Fibroblast of the aortic adventitia (primary cell): ENCODE measurements around the gene OR5M10. TPM values are rescaled to one million over a fixed set of nuclear protein-coding genes. Genes with fewer than 3 reads are reported as not detected.
"Not testable (repeated sequence)": the region's sequence is repeated elsewhere in the genome, so short reads cannot be mapped to it uniquely, and the experiment has no call there.

Source experiments
- DNase-seq: peaks from one replicate; pipeline ENCODE4 v3.0.0-alpha.2; 2010; ENCODE audit warnings: low read depth
- H3K4me3 ChIP-seq: 2 replicates; pipeline ENCODE4 v1.5.1; 2011; ENCODE audit warnings: low read depth, mild to moderate bottlenecking, control low read depth, low read length, moderate library complexity
- total RNA-seq: library from RNA; depleted of rRNA; stranded (reverse); fragments of >200 nt; gene quantifications from 2 replicates; pipeline ENCODE4 v1.2.3, GENCODE V29; 2012; ENCODE audit warnings: low replicate concordance
- TF ChIP-seq, protein P1 (sequence below): IDR thresholded peaks from 2 replicates; pipeline ENCODE4 v1.5.1; 2011; ENCODE audit warnings: mild to moderate bottlenecking, low read length, control low read depth, inconsistent platforms; ENCODE audit not compliant: insufficient read depth

OR5M10 gene
- not detected in 2 replicates for total RNA-seq

DNA sequence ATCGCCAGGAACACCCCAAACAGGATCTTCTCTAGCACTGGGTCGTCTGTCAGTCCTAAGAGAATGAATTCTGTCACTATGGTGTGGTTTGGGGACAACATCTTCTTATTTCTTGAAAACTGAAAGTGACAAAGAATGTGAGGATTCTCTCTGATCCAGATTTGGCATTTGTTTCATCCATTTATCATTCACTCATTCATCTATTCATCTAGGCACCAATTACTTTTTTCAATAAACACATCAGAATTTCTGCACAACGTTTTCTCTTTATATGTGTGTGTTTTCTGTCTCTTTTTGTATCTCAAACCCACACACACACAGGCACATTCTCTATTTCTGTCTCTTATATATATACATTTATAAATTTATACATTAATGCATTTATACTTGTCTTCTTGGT lies at the start of gene OR5M10:
OR5M10 (minus strand) TSS at position 101 of the 400 bp plus-strand sequence; CDS start at position 101, 0 bp downstream.
- TF ChIP-seq, protein P1, sequence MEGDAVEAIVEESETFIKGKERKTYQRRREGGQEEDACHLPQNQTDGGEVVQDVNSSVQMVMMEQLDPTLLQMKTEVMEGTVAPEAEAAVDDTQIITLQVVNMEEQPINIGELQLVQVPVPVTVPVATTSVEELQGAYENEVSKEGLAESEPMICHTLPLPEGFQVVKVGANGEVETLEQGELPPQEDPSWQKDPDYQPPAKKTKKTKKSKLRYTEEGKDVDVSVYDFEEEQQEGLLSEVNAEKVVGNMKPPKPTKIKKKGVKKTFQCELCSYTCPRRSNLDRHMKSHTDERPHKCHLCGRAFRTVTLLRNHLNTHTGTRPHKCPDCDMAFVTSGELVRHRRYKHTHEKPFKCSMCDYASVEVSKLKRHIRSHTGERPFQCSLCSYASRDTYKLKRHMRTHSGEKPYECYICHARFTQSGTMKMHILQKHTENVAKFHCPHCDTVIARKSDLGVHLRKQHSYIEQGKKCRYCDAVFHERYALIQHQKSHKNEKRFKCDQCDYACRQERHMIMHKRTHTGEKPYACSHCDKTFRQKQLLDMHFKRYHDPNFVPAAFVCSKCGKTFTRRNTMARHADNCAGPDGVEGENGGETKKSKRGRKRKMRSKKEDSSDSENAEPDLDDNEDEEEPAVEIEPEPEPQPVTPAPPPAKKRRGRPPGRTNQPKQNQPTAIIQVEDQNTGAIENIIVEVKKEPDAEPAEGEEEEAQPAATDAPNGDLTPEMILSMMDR, result no peak
- no peak for DNase-seq
- no peak within 1 kb of the TSS for H3K4me3 ChIP-seq

DNA sequence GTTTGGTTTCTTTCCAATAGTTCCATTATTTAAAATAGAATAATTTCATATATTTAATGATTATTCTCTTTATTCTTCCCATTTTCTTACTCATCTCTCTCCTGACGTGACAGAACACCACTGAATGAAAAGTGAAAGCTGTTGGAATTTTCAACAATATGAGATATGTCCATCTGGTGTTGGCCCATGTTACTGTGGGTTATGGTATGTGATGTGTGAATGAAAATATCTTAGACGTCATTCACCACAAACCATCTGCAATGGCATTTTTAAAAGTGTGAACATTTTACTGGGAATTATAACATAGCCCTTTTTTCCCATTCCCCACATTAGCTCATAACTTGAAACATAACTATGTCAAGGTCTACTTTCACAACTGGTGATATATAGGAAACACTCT lies 48.4 kb upstream of the OR5M10 start:
- TF ChIP-seq, protein P1, result no peak
- DNase-seq, result no peak
- H3K4me3 ChIP-seq, result no peak overlapping the region

GRCh38 chr11:56624661-56625110 lies 47.2 kb upstream of the OR5M10 start:
- TF ChIP-seq, protein P1, result peak; percentile 17
- peak; percentile 42 for DNase-seq
- no peak overlapping the region for H3K4me3 ChIP-seq

DNA sequence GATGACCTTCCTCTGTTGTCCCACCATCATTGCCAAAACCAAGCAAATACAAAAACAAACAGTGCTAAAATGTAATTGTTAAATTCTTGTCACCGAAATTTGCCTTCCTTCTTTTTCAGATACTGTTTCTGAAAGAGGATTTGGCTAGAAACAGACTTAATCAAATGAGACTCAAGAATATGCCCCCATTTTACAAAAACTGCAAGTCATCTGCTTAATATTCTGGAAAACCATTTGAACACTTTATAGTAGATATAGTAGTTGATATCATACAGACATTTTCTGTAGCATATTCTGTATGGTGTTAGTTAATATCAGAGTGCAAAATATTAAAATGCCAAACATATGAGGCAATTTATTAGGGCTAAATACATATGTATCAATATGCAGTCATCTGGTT lies 33.7 kb upstream of the OR5M10 start:
- no peak for DNase-seq
- TF ChIP-seq, protein P1, result no peak
- H3K4me3 ChIP-seq, result no peak overlapping the region

DNA sequence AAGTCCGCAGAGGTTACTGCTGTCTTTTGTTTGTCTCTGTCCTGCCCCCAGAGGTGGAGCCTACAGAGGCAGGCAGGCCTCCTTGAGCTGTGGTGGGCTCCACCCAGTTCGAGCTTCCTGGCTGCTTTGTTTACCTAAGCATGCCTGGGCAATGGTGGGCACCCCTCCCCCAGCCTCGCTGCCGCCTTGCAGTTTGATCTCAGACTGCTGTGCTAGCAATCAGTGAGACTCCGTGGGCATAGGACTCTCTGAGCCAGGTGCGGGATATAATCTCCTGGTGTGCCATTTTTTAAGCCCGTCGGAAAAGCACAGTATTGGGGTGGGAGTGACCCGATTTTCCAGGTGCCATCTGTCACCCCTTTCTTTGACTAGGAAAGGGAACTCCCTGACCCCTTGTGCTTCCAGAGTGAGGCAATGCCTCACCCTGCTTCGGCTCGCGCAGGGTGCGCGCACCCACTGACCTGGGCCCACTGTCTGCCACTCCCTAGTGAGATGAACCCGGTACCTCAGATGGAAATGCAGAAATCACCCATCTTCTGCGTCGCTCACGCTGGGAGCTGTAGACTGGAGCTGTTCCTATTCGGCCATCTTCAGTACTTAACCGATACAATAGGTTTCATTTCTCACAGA lies 14.7 kb upstream of the OR5M10 start:
- H3K4me3 ChIP-seq, DNase-seq: not testable (repeated sequence)

- H3K4me3 ChIP-seq, result no peak overlapping the region
- DNase-seq, result no peak
- TF ChIP-seq, protein P1, result no peak
These were observed 18.9 kb downstream of the OR5M10 start for GRCh38 chr11:56558574-56558973.

DNA sequence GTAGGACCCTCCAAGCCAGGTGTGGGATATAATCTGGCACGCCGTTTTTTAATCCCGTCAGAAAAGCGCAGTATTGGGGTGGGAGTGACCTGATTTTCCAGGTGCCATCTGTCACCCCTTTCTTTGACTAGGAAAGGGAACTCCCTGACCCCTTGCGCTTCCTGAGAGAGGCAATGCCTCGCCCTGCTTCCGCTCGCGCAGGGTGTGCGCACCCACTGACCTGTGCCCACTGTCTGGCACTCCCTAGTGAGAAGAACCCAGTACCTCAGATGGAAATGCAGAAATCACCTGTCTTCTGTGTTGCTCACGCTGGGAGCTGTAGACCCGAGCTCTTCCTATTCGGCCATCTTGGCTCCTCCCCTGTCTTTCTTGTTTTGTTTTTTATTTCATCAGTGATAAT lies 22.8 kb downstream of the OR5M10 start:
- H3K4me3 ChIP-seq, DNase-seq: not testable (repeated sequence)

- TF ChIP-seq, protein P1, result no peak
These were observed 32.0 kb downstream of the OR5M10 start for GRCh38 chr11:56545531-56545930.

More at GRCh38 chr11:56545531-56545930, 32.0 kb downstream of the OR5M10 start:
- no peak overlapping the region for H3K4me3 ChIP-seq
- DNase-seq, result no peak
